ENCODE data around the gene SLC26A2.

DNA sequence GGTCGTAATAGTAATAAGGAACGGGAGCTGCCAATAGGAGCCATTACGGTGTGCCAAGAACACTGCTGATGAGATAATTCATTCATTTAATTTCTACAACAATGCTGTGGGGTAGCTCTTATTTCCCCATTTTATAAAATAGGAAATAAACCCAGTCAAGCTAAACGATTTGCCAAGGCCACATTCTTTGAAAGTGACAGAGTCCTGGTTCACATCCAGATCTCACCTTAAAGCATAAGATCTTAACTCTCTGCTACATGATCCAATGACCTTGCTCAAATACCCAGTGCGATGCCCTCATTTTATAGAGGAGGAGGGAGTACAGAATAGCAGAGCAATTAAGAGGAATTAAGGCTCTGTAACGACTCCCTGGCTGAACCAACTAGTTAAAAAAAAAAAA lies 21.0 kb upstream of the SLC26A2 start:
- no peak for TF ChIP-seq EZH2phosphoT487 (IDR thresholded peaks at IDR 0.05; ENCODE audit: borderline replicate concordance, low read depth, low read length)
- TF ChIP-seq, protein P1, sequence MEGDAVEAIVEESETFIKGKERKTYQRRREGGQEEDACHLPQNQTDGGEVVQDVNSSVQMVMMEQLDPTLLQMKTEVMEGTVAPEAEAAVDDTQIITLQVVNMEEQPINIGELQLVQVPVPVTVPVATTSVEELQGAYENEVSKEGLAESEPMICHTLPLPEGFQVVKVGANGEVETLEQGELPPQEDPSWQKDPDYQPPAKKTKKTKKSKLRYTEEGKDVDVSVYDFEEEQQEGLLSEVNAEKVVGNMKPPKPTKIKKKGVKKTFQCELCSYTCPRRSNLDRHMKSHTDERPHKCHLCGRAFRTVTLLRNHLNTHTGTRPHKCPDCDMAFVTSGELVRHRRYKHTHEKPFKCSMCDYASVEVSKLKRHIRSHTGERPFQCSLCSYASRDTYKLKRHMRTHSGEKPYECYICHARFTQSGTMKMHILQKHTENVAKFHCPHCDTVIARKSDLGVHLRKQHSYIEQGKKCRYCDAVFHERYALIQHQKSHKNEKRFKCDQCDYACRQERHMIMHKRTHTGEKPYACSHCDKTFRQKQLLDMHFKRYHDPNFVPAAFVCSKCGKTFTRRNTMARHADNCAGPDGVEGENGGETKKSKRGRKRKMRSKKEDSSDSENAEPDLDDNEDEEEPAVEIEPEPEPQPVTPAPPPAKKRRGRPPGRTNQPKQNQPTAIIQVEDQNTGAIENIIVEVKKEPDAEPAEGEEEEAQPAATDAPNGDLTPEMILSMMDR (conservative IDR thresholded peaks at IDR 0.05; ENCODE audit: low read length) = no peak
